ENCODE results near the gene CCDC8.
A peak's percentile ranks its signal among the peaks of the same experiment; 100 is the strongest.
"Not testable (repeated sequence)": the region's sequence is repeated elsewhere in the genome, so short reads cannot be mapped to it uniquely, and the experiment has no call there.

Gene CCDC8

DNA sequence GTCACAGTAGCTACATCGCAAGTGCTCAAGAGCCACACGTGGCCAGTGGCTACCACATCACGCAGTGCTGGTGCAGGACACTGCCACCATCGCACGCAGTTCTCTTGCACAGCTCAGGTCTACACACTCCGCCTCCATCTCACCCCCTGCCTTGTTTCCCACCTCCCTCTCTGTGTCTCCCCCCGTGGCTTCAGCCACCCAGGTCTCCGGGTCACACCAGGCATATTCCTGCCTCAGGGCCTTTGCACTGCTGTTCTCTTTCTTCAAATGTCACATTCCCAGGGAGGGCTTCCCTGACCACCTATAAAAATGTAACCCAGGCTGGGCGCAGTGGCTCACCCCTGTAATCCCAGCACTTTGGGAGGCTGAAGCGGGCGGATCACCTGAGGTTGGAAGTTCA lies 10.6 kb downstream of the CCDC8 start:
- Histone ChIP-seq H3K36me3 (ENCODE audit: insufficient read depth, low read length) (no peaks in the 10 kb centered on the region), H3K27ac (ENCODE audit: low read depth, low read length) (no peak overlapping the region), H3K4me3 (ENCODE audit: low read length) (no peak overlapping the region), H3K27me3 (ENCODE audit: insufficient read depth, low read length) (peaks cover 33% of the 10 kb centered on the region), H3K9ac (ENCODE audit: low read depth, low read length) (no peak overlapping the region), H3K4me1 (ENCODE audit: insufficient read depth, low read length) (peaks cover 16% of the 10 kb centered on the region), H3K9me3 (ENCODE audit: insufficient read depth, low read depth, low read length) (no peaks in the 10 kb centered on the region)
- 86% methylated on average over 11 of the region's 11 CpGs for WGBS

DNA sequence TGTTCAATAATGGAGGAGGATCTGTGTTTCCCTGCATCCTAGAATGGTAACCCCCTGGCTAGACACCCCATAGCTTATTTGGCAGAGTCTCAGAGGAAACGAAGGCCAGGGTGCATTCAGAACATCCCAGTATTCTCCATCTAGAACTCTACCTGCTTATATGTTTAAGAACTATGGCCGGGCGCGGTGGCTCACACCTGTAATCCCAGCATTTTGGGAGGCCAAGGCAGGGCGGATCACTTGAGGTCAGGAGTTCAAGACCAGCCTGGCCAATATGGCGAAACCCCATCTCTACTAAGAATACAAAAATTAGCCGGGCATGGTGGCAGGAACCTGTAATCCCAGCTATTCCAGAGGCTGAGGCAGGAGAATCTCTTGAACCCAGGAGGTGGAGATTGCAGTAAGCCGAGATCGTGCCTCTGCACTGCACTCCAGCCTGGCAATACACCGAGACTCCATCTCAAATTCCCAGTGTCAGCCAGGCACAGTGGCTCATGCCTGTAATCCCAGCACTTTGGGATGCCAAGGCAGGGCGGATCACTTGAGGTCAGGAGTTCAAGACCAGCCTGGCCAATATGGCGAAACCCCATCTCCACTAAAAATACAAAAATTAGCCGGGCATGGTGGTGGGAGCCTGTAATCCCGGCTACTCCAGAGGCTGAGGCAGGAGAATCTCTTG lies 15.4 kb downstream of the CCDC8 start:
- H3K4me3 ChIP-seq (ENCODE audit: low read length); H3K27me3 ChIP-seq (ENCODE audit: insufficient read depth, low read length); H3K9ac ChIP-seq (ENCODE audit: low read depth, low read length); H3K9me3 ChIP-seq (ENCODE audit: insufficient read depth, low read depth, low read length); H3K36me3 ChIP-seq (ENCODE audit: insufficient read depth, low read length); H3K4me1 ChIP-seq (ENCODE audit: insufficient read depth, low read length); H3K27ac ChIP-seq (ENCODE audit: low read depth, low read length): not testable (repeated sequence)
- WGBS = 93% methylated on average over 14 of the region's 14 CpGs

DNA sequence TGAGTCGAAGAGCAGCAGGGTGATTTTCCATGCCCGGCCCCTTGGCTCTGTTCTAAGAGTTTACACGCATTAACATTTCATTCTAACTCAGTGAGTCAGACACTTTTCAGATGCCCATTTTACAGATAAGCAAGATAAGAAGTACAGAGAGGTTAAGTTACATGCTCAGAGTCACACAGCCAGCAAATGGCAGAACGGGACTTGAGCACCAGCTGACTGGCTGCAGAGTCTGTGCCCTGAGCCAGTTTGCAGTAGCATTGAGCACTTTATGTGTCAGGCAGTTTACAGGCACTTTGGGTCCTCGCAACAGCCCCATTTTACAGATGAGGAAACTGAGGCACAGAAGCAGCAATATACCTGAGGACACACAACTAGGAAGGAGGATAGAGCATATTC lies 19.0 kb downstream of the CCDC8 start:
- no peak overlapping the region for H3K27ac ChIP-seq (ENCODE audit: low read depth, low read length)
- H3K9me3 ChIP-seq (ENCODE audit: insufficient read depth, low read depth, low read length) = 0 out of 2 replicates have a peak, but pooled peaks cover 2% of the 10 kb centered on the region
- H3K27me3 ChIP-seq (ENCODE audit: insufficient read depth, low read length) = no peaks in the 10 kb centered on the region
- WGBS = 84% methylated on average over 5 of the region's 5 CpGs
- peaks cover 32% of the 10 kb centered on the region for H3K36me3 ChIP-seq (ENCODE audit: insufficient read depth, low read length)
- no peak overlapping the region for H3K4me3 ChIP-seq (ENCODE audit: low read length)
- no peaks in the 10 kb centered on the region; the same call in 1 of the 2 replicates for H3K4me1 ChIP-seq (ENCODE audit: insufficient read depth, low read length)
- H3K9ac ChIP-seq (ENCODE audit: low read depth, low read length) = no peak overlapping the region

DNA sequence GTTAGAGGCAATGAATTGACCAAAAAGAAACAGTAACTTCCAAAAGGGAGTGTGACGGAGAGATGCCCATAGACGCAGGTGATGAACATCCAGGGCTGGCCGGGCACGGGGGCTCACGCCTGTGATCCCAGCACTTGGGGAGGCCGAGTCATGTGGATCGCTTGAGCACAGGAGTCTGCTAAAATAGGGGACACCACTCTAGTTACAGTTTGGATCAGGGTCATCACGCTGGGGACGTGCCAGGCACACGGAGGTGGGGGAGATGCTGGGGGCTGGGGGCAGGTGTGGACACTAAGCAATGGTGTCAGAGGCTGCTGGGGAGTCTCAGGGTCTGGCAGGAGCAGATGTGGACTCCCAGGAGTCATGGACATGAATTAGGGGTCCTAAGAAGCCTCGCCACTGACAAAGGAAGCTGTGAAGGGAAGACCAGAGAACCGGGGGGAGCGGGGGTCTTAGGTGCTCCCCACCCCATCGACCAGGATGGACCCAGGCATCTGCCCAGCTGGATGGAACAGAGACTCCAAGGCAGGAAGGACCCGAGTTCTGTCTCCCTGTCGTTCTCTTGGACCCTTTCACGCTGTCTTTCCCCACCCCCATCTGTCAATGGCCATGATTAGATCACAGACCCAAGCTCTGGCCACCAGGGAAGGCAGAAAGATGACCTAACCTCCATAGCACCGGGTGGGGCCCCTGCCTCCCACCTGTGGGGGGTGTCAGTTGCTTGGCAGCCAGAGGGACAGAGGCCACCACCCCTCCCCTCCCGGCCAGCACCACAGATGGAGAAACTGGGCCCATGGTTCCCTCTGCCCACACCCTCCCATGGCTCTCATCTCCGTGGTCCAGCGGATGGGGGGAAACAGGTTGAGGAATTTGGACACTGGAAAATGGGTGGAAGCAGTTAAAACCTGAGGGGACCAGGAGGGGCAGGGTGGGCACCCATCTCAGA lies 19.6 kb downstream of the CCDC8 start:
- 0 out of 2 replicates have a peak, but pooled peaks cover 3% of the 10 kb centered on the region for H3K9me3 ChIP-seq (ENCODE audit: insufficient read depth, low read depth, low read length)
- no peaks in the 10 kb centered on the region; the same call in 1 of the 2 replicates for H3K4me1 ChIP-seq (ENCODE audit: insufficient read depth, low read length)
- no peaks in the 10 kb centered on the region for H3K27me3 ChIP-seq (ENCODE audit: insufficient read depth, low read length)
- 78% methylated on average over 20 of the region's 21 CpGs for whole genome bisulfite sequencing
- no peak overlapping the region for H3K4me3 ChIP-seq (ENCODE audit: low read length)
- no peak overlapping the region for H3K27ac ChIP-seq (ENCODE audit: low read depth, low read length)
- H3K36me3 ChIP-seq (ENCODE audit: insufficient read depth, low read length) = peaks cover 38% of the 10 kb centered on the region
- no peak overlapping the region for H3K9ac ChIP-seq (ENCODE audit: low read depth, low read length)

DNA sequence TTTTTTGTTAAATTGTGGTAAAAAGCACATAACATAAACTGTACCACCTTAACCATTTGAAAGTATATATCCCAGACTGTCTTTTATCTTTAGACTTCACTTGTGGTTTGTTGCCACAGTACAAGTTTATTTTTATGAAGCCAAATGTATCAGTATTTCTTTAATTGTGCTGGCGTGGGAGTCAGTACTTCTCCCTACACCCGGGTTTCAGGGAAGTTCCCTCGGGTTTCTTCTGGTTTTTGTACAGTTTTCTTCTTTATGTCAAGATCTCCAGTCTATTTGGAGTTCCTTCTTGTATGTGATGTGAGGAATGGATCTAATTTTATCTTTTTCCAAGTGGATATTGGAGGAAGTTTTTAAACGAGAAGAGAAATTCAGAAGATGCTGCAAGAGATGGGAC lies 20.5 kb downstream of the CCDC8 start:
- Histone ChIP-seq H3K4me1 (ENCODE audit: insufficient read depth, low read length) (no peaks in the 10 kb centered on the region; the same call in 1 of the 2 replicates), H3K4me3 (ENCODE audit: low read length) (no peak overlapping the region), H3K36me3 (ENCODE audit: insufficient read depth, low read length) (peaks cover 47% of the 10 kb centered on the region), H3K27me3 (ENCODE audit: insufficient read depth, low read length) (no peaks in the 10 kb centered on the region), H3K9me3 (ENCODE audit: insufficient read depth, low read depth, low read length) (0 out of 2 replicates have a peak, but pooled peaks cover 3% of the 10 kb centered on the region), H3K27ac (ENCODE audit: low read depth, low read length) (no peak overlapping the region), H3K9ac (ENCODE audit: low read depth, low read length) (no peak overlapping the region)
- 87% methylated on average over 4 of the region's 4 CpGs for WGBS

DNA sequence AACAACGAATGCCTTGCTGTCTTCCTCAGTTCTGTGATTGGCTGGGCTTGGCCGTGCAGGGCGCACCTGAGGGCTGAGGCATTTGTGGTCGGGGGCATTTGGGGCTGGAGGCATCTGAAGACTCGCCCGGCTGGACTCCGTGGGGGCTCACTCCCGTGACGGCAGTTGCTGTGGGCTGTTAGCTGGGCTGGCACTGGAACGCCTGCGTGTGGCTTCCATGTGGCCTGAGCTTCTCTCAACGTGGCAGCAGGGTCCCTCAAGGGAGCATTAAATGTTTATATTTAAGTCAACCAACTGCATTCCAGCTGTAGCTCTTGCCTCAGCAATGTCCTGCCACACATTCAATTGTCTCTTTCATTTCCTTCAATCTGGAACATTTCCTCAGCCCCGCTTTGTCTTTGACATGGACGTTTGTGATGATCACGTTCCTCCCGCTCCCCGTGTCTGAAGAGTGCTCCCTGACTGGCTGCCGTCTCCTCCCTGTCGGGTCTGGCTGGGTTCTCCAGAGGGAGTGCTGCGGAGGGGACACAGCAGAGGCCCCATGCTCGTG lies 21.0 kb downstream of the CCDC8 start:
- no peak overlapping the region for H3K9ac ChIP-seq (ENCODE audit: low read depth, low read length)

DNA sequence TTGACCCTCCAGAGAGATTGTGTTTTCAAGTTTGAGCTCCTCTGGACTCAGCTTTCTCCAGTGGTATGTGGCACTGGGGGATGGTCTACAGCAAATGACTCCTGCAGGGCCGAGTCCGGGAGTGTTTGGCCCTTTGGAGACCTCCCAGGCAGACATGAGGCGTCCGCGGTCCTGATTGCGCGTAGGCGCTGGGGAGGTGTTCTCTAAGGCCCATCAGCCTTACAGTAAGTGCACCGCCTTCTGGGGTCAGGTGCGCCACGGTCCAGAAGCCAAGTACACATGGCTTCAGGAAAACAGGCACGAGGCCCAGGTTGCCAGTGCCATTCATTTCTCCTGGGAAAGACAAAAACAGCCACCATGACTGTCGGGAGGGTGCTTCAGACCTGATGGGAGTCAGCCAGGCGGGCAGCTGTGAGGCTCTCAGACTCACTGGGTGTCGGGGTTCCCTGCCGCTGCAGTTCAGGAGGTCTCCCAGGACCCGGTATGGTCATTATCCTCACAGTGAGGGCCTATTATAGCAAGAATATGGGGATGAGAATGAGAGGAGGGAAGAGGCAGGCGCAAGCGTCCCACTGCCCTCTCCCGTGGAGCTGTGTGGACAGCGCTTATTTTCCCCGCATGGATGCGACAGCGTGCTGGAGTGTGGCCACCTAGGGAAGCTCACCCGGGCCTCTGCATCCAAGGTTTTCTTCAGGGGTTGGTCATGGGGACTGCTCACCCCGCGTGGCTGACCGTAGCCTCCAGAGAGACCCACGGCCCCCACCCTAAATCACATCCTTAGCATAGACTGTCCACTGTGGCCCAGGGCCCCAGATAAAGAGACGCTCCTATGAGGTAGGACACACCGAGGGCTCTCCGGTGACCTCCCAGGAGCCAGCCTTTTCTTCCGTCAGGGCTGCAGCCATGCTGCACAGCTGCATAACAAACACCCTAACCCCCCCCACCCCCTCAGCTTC lies 21.8 kb downstream of the CCDC8 start:
- Histone ChIP-seq H3K4me1 (ENCODE audit: insufficient read depth, low read length) (no peaks in the 10 kb centered on the region), H3K27ac (ENCODE audit: low read depth, low read length) (peak overlapping the region; percentile 18; the same call in 1 of the 2 replicates), H3K27me3 (ENCODE audit: insufficient read depth, low read length) (no peaks in the 10 kb centered on the region), H3K9me3 (ENCODE audit: insufficient read depth, low read depth, low read length) (0 out of 2 replicates have a peak, but pooled peaks cover 3% of the 10 kb centered on the region), H3K9ac (ENCODE audit: low read depth, low read length) (no peak overlapping the region), H3K4me3 (ENCODE audit: low read length) (no peak overlapping the region), H3K36me3 (ENCODE audit: insufficient read depth, low read length) (peaks cover 60% of the 10 kb centered on the region)
- WGBS = 93% methylated on average over 33 of the region's 33 CpGs

More for the DNA sequence above, 21.0 kb downstream of the CCDC8 start:
- no peak overlapping the region for H3K27ac ChIP-seq (ENCODE audit: low read depth, low read length)
- whole genome bisulfite sequencing = 89% methylated on average over 20 of the region's 21 CpGs
- no peaks in the 10 kb centered on the region for H3K4me1 ChIP-seq (ENCODE audit: insufficient read depth, low read length)
- H3K4me3 ChIP-seq (ENCODE audit: low read length) = no peak overlapping the region
- H3K27me3 ChIP-seq (ENCODE audit: insufficient read depth, low read length) = no peaks in the 10 kb centered on the region
- H3K36me3 ChIP-seq (ENCODE audit: insufficient read depth, low read length) = peaks cover 52% of the 10 kb centered on the region
- 0 out of 2 replicates have a peak, but pooled peaks cover 3% of the 10 kb centered on the region for H3K9me3 ChIP-seq (ENCODE audit: insufficient read depth, low read depth, low read length)

DNA sequence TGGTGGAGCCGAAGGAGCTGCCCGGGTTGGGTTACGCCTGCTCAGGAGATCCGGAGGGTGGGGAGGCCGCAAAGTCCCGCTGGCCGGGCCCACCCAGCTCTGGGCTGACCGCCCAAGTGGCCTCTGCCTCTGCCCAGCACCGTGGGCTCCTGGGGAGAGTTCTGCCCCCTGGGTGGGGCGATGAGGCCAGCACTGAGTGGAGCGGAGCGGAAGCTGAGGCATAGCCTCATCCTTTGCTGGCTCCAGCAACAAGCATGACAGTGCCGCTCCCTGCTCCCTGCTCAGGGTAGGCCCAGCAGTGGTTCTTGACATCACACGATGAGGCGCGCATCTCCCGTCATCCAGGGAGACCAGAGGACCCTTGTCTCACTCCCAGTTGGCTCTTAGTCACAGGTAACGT lies 22.5 kb downstream of the CCDC8 start:
- H3K27ac ChIP-seq (ENCODE audit: low read depth, low read length) = no peak overlapping the region
- WGBS = 95% methylated on average over 18 of the region's 18 CpGs
- H3K36me3 ChIP-seq (ENCODE audit: insufficient read depth, low read length) = peaks cover 66% of the 10 kb centered on the region
- H3K4me3 ChIP-seq (ENCODE audit: low read length) = no peak overlapping the region
- no peaks in the 10 kb centered on the region for H3K4me1 ChIP-seq (ENCODE audit: insufficient read depth, low read length)
- H3K9me3 ChIP-seq (ENCODE audit: insufficient read depth, low read depth, low read length) = 0 out of 2 replicates have a peak, but pooled peaks cover 3% of the 10 kb centered on the region
- no peaks in the 10 kb centered on the region for H3K27me3 ChIP-seq (ENCODE audit: insufficient read depth, low read length)
- H3K9ac ChIP-seq (ENCODE audit: low read depth, low read length) = no peak overlapping the region

DNA sequence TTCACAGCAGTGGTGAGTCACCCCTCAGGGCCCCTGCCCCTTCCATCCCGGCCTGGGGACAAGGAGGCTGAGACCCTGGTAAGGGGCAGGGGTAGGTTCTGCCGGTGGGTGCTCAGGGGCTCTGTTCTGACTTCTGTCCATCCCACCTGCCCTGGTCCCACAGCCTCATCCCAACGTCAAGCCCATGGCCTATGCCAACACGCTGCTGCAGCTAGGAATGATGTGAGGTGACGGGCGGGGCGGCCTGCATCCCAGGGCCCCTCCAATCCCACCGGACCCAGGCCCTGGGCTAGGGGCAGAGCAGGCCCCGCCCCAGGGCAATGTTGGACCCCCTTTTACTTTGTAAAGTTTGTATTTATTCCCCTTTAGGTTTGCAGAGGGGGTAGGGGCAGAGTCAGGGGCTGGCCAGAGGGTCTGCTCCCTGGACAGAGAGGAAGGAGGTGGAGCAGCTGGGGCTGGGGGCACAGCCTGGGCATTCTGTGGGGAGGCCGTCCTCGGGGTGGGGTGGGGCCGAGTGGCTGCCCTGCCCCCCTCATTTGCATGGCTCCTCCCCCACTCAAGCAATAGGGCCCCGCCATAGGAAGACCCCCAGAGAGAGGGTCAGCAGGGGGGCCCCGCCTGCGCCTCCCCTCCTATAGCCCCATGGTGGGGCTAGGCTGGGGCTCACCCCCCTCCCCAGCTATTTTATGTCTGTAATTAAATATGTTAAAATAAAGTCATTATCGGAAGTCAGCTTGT lies 23.1 kb downstream of the CCDC8 start:
- Histone ChIP-seq H3K27me3 (ENCODE audit: insufficient read depth, low read length) (no peaks in the 10 kb centered on the region), H3K9me3 (ENCODE audit: insufficient read depth, low read depth, low read length) (0 out of 2 replicates have a peak, but pooled peaks cover 3% of the 10 kb centered on the region), H3K9ac (ENCODE audit: low read depth, low read length) (no peak overlapping the region), H3K4me3 (ENCODE audit: low read length) (no peak overlapping the region), H3K36me3 (ENCODE audit: insufficient read depth, low read length) (peaks cover 69% of the 10 kb centered on the region), H3K4me1 (ENCODE audit: insufficient read depth, low read length) (no peaks in the 10 kb centered on the region), H3K27ac (ENCODE audit: low read depth, low read length) (no peak overlapping the region)
- WGBS = 92% methylated on average over 15 of the region's 16 CpGs

Data from HUES64 (cell line).